Activated CD8-positive, alpha-beta T cell treated with anti-CD3 and anti-CD28 coated beads, Interleukin-2, amount 10 ng/mL, durations not matched to agents 7 days and 5 days (primary cell): ENCODE measurements around the gene CRISPLD2. TPM values are rescaled to one million over a fixed set of nuclear protein-coding genes. Genes with fewer than 3 reads are reported as not detected.
"Not testable (repeated sequence)": the region's sequence is repeated elsewhere in the genome, so short reads cannot be mapped to it uniquely, and the experiment has no call there.

Source experiments
- ATAC-seq: fragments of 150-1000 bp; cut with Tn5 transposase; one replicate; pipeline ENCODE4 v1.10.0; 2021; ENCODE audit warnings: moderate library complexity
- CTCF ChIA-PET: fragments of 350-600 bp; sonication (Branson Sonifier 250); formaldehyde crosslinking; loops from one replicate; lab custom pipeline; 2021; ENCODE audit warnings: antibody characterized with exemption; lab: Charles Lee
- POLR2A ChIA-PET: fragments of 350-600 bp; sonication (Branson Sonifier 250); formaldehyde crosslinking; loops from one replicate; lab custom pipeline; 2021; ENCODE audit warnings: antibody characterized with exemption; lab: Charles Lee
- DNase-seq: peaks from one replicate; pipeline ENCODE4 v3.0.0-alpha.2; 2020
- H3K27ac Mint-ChIP-seq: one replicate; pipeline ENCODE4 v1.8.0; 2021; ENCODE audit warnings: mild to moderate bottlenecking, mixed read lengths
- H3K27me3 Mint-ChIP-seq: one replicate; pipeline ENCODE4 v1.8.0; 2021; ENCODE audit warnings: low read depth, mixed read lengths
- H3K36me3 Mint-ChIP-seq: one replicate; pipeline ENCODE4 v1.8.0; 2021; ENCODE audit warnings: low read depth, mixed read lengths
- H3K4me1 Mint-ChIP-seq: one replicate; pipeline ENCODE4 v1.8.0; 2021; ENCODE audit warnings: low read depth, mixed read lengths
- H3K4me3 Mint-ChIP-seq: one replicate; pipeline ENCODE4 v1.8.0; 2021; ENCODE audit warnings: mild to moderate bottlenecking, mixed read lengths
- H3K9me3 Mint-ChIP-seq: one replicate; pipeline ENCODE4 v1.8.0; 2022; ENCODE audit warnings: mixed read lengths; ENCODE audit not compliant: insufficient read depth
- total RNA-seq, 2 experiments: library from RNA; stranded (reverse); gene quantifications; one replicate each; pipeline ENCODE4 v1.2.3, GENCODE V29; 2021

The CRISPLD2 gene
- total RNA-seq, 2 experiments from 2014 or later = not detected

GRCh38 chr16:84827131-84827574 lies 7.4 kb downstream of the CRISPLD2 start:
- Mint-ChIP-seq H3K4me3 (no peak overlapping the region), H3K27ac (no peak overlapping the region), H3K4me1 (no peaks in the 10 kb centered on the region), H3K9me3 (no peaks in the 10 kb centered on the region), H3K27me3 (peaks cover 16% of the 10 kb centered on the region), H3K36me3 (no peaks in the 10 kb centered on the region)
- no peak for DNase-seq
- ATAC-seq = no peak
- ChIA-PET POLR2A (no interaction called here), CTCF (no interaction called here)

DNA sequence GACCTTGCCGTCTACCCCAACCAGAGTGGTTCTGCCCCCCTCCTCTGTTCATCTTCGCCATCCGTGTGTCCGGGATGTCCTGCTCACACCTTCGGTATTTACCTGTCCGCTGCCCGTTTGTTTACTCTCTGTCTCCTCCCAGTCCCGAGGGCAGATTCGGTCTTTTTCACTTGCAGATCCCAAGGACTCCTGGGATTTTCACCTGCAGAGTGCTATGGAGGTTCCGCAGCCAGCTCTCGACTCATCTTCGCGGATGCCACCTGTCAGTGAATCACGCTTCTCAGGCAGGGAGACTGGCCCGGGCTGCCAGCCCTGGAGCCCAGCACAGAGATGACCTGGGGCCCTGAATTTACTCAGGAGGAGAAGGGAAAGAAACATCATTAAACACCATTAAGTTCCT lies 8.1 kb downstream of the CRISPLD2 start:
- POLR2A ChIA-PET = no interaction called here
- no peak for DNase-seq
- no peaks in the 10 kb centered on the region for H3K4me1 Mint-ChIP-seq

DNA sequence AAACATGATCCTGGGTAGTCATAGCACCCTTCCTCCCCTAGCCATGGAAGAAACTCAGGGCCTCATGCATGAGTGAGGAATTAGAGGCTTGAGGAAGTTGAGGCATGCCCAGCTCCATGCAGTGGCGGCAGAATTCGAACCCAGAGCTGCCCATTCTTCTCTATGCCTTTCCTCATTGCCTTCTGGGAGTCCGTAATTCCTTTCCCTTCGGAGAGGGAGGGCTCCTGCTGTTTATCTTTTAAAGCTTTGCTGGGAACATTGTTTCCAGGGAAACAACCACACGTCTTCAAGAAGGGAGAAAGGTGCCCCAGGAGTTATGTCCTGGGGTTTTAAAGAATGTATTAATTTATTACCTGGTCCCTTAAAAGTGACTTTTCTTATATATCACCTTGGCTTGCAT lies 8.5 kb downstream of the CRISPLD2 start:
- ChIA-PET POLR2A (no interaction called here), CTCF (no interaction called here)
- ATAC-seq = no peak
- H3K27me3 Mint-ChIP-seq = peaks cover 7% of the 10 kb centered on the region
- H3K36me3 Mint-ChIP-seq = no peaks in the 10 kb centered on the region
- no peaks in the 10 kb centered on the region for H3K4me1 Mint-ChIP-seq
- DNase-seq = no peak
- no peak overlapping the region for H3K4me3 Mint-ChIP-seq
- no peak overlapping the region for H3K27ac Mint-ChIP-seq
- H3K9me3 Mint-ChIP-seq = no peaks in the 10 kb centered on the region

More for the DNA sequence above, 8.1 kb downstream of the CRISPLD2 start:
- no peak overlapping the region for H3K27ac Mint-ChIP-seq
- no peak overlapping the region for H3K4me3 Mint-ChIP-seq
- no peak for ATAC-seq
- no peaks in the 10 kb centered on the region for H3K9me3 Mint-ChIP-seq
- CTCF ChIA-PET = no interaction called here
- peaks cover 11% of the 10 kb centered on the region for H3K27me3 Mint-ChIP-seq
- H3K36me3 Mint-ChIP-seq = no peaks in the 10 kb centered on the region

DNA sequence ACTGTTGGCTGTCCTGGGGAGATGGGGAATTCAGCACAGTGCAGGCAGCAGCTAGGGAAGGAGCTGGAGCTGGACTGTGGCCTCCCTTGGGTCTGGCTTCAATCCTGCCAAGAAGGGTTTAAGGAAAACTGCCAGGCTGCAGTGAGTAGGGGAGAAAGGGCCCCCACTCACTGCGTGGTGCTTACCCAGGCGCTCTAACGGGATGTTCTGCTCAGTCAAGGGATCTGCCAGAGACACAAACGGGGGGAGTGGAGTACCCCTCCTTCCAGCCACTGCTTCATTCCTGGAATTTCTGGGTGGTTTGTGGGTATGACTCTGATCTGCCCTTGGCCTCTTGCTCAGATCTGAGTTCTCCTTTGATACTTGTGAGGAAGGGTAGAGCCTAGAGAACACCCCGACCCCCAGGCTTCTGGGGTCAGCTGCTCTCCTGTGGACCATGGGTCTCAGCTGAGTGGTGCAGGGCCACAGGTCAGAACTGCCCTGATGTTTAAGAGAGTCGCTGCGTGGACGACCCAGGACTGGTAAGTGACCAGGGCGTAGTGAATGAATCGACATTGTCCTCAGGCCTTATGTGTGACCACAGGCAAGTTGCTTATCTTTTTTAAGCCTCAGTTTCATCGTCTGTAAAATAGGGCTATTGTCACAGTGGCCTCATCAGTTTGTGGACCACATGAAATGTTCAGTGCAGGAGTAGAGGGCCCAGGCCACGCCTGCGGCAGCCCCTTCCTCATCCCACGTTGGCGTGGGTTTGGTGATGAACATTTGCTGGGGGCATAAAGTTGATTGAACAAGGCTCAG lies 9.6 kb downstream of the CRISPLD2 start:
- CTCF ChIA-PET = no interaction called here
- POLR2A ChIA-PET = no interaction called here

DNA sequence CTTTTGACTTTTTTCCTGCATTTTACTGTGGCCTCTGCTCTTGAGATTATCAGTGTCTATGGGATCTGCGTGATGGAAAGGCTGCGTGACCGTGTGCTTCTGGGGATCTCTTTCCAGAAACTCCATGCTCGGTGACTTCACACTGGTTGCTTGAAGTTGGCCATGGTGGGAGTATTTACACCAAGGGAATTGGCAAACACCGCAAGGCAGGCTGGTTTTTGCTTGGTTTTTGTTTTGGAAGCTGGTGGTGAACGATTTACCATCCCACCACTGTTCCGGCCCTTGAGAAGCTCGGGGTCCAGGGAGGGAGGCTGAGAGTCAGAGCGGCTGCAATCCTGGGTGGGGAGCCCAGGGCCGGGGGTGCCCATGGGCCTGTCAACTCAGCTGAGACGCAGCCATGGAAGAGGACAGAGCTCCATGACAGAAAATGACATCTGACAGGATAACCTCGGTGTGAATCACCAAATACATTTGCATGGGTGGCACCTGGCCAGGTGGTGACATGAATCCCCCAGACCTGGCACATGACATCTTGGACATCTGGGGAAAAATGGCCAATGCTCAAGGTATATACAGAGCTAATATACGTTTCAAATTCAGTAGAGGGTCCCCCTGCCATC lies 11.1 kb downstream of the CRISPLD2 start:
- DNase-seq (no peak), ATAC-seq (no peak)
- Mint-ChIP-seq H3K4me1 (no peaks in the 10 kb centered on the region), H3K9me3 (no peaks in the 10 kb centered on the region), H3K27me3 (peaks cover 7% of the 10 kb centered on the region), H3K4me3 (no peak overlapping the region), H3K36me3 (no peaks in the 10 kb centered on the region), H3K27ac (no peak overlapping the region)
- ChIA-PET CTCF (interaction anchor here (1.2 kb wide), 1 partner anchor 208 kb away, joined by 3 read pairs; no protein-coding TSS in a partner anchor), POLR2A (no interaction called here)

More for the DNA sequence above, 9.6 kb downstream of the CRISPLD2 start:
- no peaks in the 10 kb centered on the region for H3K36me3 Mint-ChIP-seq
- H3K27ac Mint-ChIP-seq = no peak overlapping the region
- H3K9me3 Mint-ChIP-seq = no peaks in the 10 kb centered on the region
- H3K4me3 Mint-ChIP-seq = no peak overlapping the region
- H3K4me1 Mint-ChIP-seq = no peaks in the 10 kb centered on the region
- DNase-seq (no peak), ATAC-seq (no peak)
- peaks cover 7% of the 10 kb centered on the region for H3K27me3 Mint-ChIP-seq

GRCh38 chr16:84831728-84832127 lies 11.9 kb downstream of the CRISPLD2 start:
- DNase-seq, POLR2A ChIA-PET, H3K4me3 Mint-ChIP-seq, H3K9me3 Mint-ChIP-seq, H3K27ac Mint-ChIP-seq, H3K27me3 Mint-ChIP-seq, ATAC-seq, H3K4me1 Mint-ChIP-seq, H3K36me3 Mint-ChIP-seq: not testable (repeated sequence)
- CTCF ChIA-PET = interaction anchor here (1.2 kb wide), 1 partner anchor 209 kb away, joined by 3 read pairs; no protein-coding TSS in a partner anchor

- Mint-ChIP-seq H3K27me3 (peaks cover 7% of the 10 kb centered on the region), H3K4me3 (no peak overlapping the region), H3K36me3 (no peaks in the 10 kb centered on the region), H3K4me1 (no peaks in the 10 kb centered on the region), H3K27ac (no peak overlapping the region), H3K9me3 (no peaks in the 10 kb centered on the region)
- CTCF ChIA-PET = no interaction called here
- no peak for ATAC-seq
- DNase-seq = no peak
- POLR2A ChIA-PET = no interaction called here
Observed at GRCh38 chr16:84832488-84833143, 12.8 kb downstream of the CRISPLD2 start.

- ATAC-seq (no peak), DNase-seq (no peak)
- POLR2A ChIA-PET = no interaction called here
- no peak overlapping the region for H3K4me3 Mint-ChIP-seq
- H3K27ac Mint-ChIP-seq = no peak overlapping the region
- H3K27me3 Mint-ChIP-seq = peaks cover 4% of the 10 kb centered on the region
- H3K36me3 Mint-ChIP-seq = no peaks in the 10 kb centered on the region
- CTCF ChIA-PET = no interaction called here
- H3K4me1 Mint-ChIP-seq = no peaks in the 10 kb centered on the region
- H3K9me3 Mint-ChIP-seq = no peaks in the 10 kb centered on the region
Observed at GRCh38 chr16:84833144-84833500, 13.3 kb downstream of the CRISPLD2 start.

GRCh38 chr16:84833542-84834402 lies 14.0 kb downstream of the CRISPLD2 start:
- POLR2A ChIA-PET = no interaction called here
- no peaks in the 10 kb centered on the region for H3K4me1 Mint-ChIP-seq
- ATAC-seq (no peak), DNase-seq (no peak)
- no peak overlapping the region for H3K4me3 Mint-ChIP-seq
- H3K9me3 Mint-ChIP-seq = no peaks in the 10 kb centered on the region
- CTCF ChIA-PET = no interaction called here
- H3K27ac Mint-ChIP-seq = no peak overlapping the region
- peaks cover 4% of the 10 kb centered on the region for H3K27me3 Mint-ChIP-seq
- no peaks in the 10 kb centered on the region for H3K36me3 Mint-ChIP-seq

- Mint-ChIP-seq H3K36me3 (no peaks in the 10 kb centered on the region), H3K9me3 (no peaks in the 10 kb centered on the region), H3K4me3 (no peak overlapping the region), H3K4me1 (no peaks in the 10 kb centered on the region), H3K27me3 (peaks cover 5% of the 10 kb centered on the region), H3K27ac (no peak overlapping the region)
- CTCF ChIA-PET = no interaction called here
- POLR2A ChIA-PET = no interaction called here
- DNase-seq (no peak), ATAC-seq (no peak)
Observed at GRCh38 chr16:84834403-84834772, 14.6 kb downstream of the CRISPLD2 start.

GRCh38 chr16:84836234-84836647 lies 16.5 kb downstream of the CRISPLD2 start:
- no peak overlapping the region for H3K27ac Mint-ChIP-seq
- H3K4me1 Mint-ChIP-seq = no peaks in the 10 kb centered on the region
- CTCF ChIA-PET = no interaction called here
- no peaks in the 10 kb centered on the region for H3K36me3 Mint-ChIP-seq
- no peak for ATAC-seq
- no peaks in the 10 kb centered on the region for H3K9me3 Mint-ChIP-seq
- POLR2A ChIA-PET = interaction anchor here (0.6 kb wide), 1 partner anchor 422 kb away, joined by 3 read pairs; no protein-coding TSS in a partner anchor
- no peak for DNase-seq
- peaks cover 13% of the 10 kb centered on the region for H3K27me3 Mint-ChIP-seq
- no peak overlapping the region for H3K4me3 Mint-ChIP-seq
